H54 (cell line): ENCODE results near the gene NCKAP5.

Experiments used
- DNase-seq: peaks from one replicate; pipeline ENCODE4 v3.0.0; 2011; ENCODE audit warnings: low spot score, mixed read lengths; ENCODE audit not compliant: insufficient read length
- FAIRE-seq: peaks from 3 replicates; lab custom pipeline; 2011; peaks lifted over from hg19 to GRCh38; lab: Jason Lieb, UNC
- POLR2A ChIP-seq: IDR thresholded peaks from 2 replicates; pipeline ENCODE4 v1.6.1; 2011; ENCODE audit warnings: low read depth, mild to moderate bottlenecking, low read length

The NCKAP5 gene

GRCh38 chr2:132747046-132747445 lies 821.2 kb downstream of the NCKAP5 start:
- TF ChIP-seq POLR2A, result no peak
- no peak for FAIRE-seq
- DNase-seq, result no peak

DNA sequence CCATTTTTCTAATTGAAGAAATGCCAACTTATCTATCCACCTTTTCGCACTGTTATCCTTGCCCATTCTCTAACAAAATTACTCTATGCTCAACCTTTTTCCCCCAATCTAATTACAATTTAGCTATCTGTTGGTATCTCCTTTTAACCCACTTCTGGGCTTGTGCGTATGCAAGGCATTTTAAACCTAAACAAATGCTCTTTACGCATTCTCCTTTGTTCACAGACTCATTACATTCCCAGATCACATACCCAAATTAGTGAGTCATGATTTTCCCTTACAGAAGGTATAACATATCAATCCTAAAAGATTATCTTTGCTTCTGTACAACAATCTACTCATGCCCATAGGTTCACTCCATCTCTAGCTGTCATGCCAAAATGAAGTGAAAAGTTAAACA lies 826.5 kb downstream of the NCKAP5 start:
- no peak for DNase-seq
- FAIRE-seq, result no peak
- TF ChIP-seq POLR2A, result no peak

- no peak for FAIRE-seq
- TF ChIP-seq POLR2A, result no peak
- DNase-seq, result no peak
These were observed 828.1 kb downstream of the NCKAP5 start for GRCh38 chr2:132740081-132740720.

DNA sequence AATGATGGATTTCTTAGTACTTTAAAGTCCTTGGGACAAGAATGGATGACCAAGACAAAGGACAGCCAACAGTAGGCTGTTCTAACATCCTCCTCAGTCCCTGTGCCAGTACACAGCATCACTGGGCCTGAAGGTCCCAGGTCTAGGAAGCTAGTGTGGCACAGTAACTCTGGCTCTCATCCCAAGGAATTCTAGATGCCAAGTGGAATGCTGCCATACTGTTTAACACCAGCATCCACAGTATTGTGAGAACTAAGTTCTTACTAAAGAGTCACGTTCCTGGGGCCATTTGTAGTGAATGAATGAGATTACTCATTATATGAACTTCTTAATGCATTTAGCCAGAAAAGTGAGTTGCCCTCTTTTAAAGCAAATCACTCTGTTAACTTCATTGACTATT lies 830.0 kb downstream of the NCKAP5 start:
- no peak for FAIRE-seq
- DNase-seq, result no peak
- no peak for TF ChIP-seq POLR2A

DNA sequence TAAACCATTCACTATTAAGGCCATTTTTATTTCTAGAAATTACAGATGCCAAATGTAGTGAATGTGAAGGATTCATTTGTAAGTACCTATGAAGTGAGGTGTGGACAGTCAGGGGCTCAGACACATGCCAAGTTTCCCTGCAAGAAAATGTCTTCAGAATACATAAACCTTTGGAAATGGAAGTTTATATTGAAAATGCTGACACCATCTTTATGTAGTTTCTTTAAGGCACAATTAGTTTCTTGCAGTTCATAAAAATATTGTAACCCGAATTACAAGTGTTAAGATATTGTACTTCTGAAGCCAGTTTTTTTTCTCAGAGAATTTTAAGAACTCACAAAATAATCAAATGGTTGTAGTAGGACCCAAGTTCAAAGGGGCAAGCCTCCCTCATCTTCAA lies 832.2 kb downstream of the NCKAP5 start:
- DNase-seq, result no peak
- FAIRE-seq, result no peak
- no peak for TF ChIP-seq POLR2A

- FAIRE-seq, result no peak
- TF ChIP-seq POLR2A, result no peak
- no peak for DNase-seq
These were observed 833.3 kb downstream of the NCKAP5 start for GRCh38 chr2:132734961-132735360.

- DNase-seq, result no peak
- FAIRE-seq, result no peak
- TF ChIP-seq POLR2A, result no peak
These were observed 835.2 kb downstream of the NCKAP5 start for GRCh38 chr2:132733094-132733493.

GRCh38 chr2:132732694-132733093 lies 835.6 kb downstream of the NCKAP5 start:
- no peak for FAIRE-seq

GRCh38 chr2:132731441-132731840 lies 836.8 kb downstream of the NCKAP5 start:
- DNase-seq (no peak), FAIRE-seq (no peak)
- no peak for TF ChIP-seq POLR2A

More at GRCh38 chr2:132732694-132733093, 835.6 kb downstream of the NCKAP5 start:
- DNase-seq, result no peak
- TF ChIP-seq POLR2A, result no peak

GRCh38 chr2:132730611-132731010 lies 837.7 kb downstream of the NCKAP5 start:
- no peak for TF ChIP-seq POLR2A
- no peak for DNase-seq
- FAIRE-seq, result no peak

DNA sequence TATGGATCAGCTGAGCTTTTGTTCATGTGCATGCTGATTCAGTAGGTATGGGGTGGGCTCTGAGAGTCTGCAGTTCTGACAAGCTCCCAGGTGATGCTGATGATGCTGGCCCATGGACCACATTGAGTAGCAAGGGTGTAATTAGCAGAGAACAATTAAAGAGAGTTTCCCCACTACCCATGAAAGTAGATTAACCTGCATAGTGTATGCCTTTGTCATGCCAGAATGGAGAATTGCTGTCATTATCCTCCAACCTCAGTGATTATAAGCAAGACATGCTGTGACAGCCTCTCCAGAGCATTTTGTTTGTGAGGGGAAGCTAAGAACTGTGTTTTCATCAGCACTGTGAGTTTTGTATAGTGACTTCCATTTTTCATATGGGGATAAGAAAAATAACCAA lies 838.7 kb downstream of the NCKAP5 start:
- no peak for TF ChIP-seq POLR2A
- DNase-seq, result no peak
- FAIRE-seq, result no peak

DNA sequence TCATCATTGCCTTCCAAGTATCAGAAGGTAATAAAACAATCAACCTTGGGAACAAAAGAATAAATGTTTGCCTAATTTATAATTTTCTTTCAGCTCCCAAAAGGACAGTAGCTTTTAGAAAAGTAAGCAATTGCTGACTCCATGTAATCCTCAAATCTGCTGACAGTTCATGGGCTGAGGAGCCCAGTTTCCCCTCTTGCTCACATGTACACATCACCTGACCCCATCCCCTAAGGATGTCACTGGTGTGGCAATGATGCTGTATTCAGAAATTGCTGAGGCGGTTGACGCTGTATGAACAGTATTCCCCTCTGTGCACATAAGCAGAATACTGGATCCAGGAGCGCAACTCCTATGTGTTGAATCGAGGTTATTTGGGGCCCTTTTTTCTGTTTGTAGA lies 842.1 kb downstream of the NCKAP5 start:
- FAIRE-seq (no peak), DNase-seq (no peak)
- no peak for TF ChIP-seq POLR2A

DNA sequence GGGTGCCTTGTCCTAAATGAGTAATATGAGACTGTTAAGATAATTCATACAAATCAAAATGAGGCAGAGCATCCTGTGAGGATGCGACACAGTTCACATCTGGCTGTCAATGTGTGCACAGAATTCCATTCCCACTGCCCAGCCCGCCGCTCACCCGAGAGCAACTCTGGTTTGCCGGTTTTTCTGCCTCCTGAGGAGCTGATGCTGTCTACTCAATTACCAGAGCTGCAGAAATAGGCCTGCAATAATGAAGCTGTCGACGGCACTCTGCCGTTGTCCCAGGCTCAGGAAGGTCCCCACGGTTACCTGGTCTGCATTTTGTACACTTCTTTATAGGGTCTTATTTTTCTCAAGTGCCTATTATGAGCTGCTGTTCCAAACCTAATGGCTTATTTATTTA lies 842.5 kb downstream of the NCKAP5 start:
- TF ChIP-seq POLR2A, result no peak
- FAIRE-seq, result no peak
- no peak for DNase-seq

- TF ChIP-seq POLR2A, result no peak
- FAIRE-seq (no peak), DNase-seq (no peak)
These were observed 843.1 kb downstream of the NCKAP5 start for GRCh38 chr2:132725148-132725547.

DNA sequence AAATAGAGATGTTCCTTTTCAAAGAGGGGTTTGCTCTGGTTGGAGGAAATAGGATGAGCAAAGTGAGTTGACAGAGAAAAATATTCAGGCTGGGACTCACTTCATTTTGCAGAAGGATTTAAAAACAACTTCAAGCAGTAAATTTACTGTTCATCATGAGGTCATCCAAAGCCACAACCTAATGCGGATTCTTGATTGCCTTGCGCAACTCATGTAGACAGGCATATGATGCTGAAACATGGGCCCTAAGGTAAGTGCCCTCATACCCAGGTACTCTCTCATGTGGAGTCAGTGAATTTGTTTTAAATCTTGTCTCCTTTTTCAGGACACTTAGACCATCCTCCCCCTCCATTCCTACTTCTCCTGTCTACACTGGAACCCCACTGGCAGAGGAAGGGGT lies 846.3 kb downstream of the NCKAP5 start:
- no peak for DNase-seq
- TF ChIP-seq POLR2A, result no peak
- FAIRE-seq, result no peak
